Aorta (tissue), 5 donors: ENCODE data around the gene C20orf144. TPM values are rescaled to one million over a fixed set of nuclear protein-coding genes. Genes with fewer than 3 reads are reported as not detected.

ENCODE experiments used
- ATAC-seq: fragments of 200-7000 bp; cut with Tn5 transposase; one replicate; pipeline ENCODE4 v1.9.1; 2022; ENCODE audit warnings: moderate library complexity; ENCODE audit not compliant: low FRiP score
- DNase-seq, 2 donors: peaks; one replicate each; pipeline ENCODE4 v3.0.0-alpha.2; 2020
- H3K27ac ChIP-seq, 2 donors: one replicate each; pipeline ENCODE4 v1.5.1; 2013; ENCODE audit warnings: low read length in 2 of 2, mild to moderate bottlenecking in 2 of 2, moderate library complexity in 2 of 2, control low read depth in 1 of 2, inconsistent platforms in 1 of 2, low read depth in 1 of 2
- H3K27me3 ChIP-seq, 2 donors: one replicate each; pipeline ENCODE4 v1.6.1; 2013; ENCODE audit warnings: control low read depth in 1 of 2, low read length in 1 of 2, mild to moderate bottlenecking in 1 of 2, moderate library complexity in 1 of 2; ENCODE audit not compliant: insufficient read depth in 2 of 2, control insufficient read depth in 1 of 2
- H3K36me3 ChIP-seq, 2 donors: one replicate each; pipeline ENCODE4 v1.6.1; 2013; ENCODE audit warnings: control low read depth in 1 of 2, low read length in 1 of 2, mild to moderate bottlenecking in 1 of 2; ENCODE audit not compliant: insufficient read depth in 2 of 2, control insufficient read depth in 1 of 2
- H3K4me1 ChIP-seq, 2 donors: one replicate each; pipeline ENCODE4 v1.6.1; 2013; ENCODE audit warnings: low read length in 2 of 2, control low read depth in 1 of 2, mild to moderate bottlenecking in 1 of 2, moderate library complexity in 1 of 2; ENCODE audit not compliant: insufficient read depth in 2 of 2, control insufficient read depth in 1 of 2
- H3K4me3 ChIP-seq, 2 donors: one replicate each; pipeline ENCODE4 v1.5.1; 2013; ENCODE audit warnings: low read length in 2 of 2, control low read depth in 1 of 2, mild to moderate bottlenecking in 1 of 2
- H3K9me3 ChIP-seq: one replicate; pipeline ENCODE4 v1.6.1; 2013; ENCODE audit warnings: mild to moderate bottlenecking, low read length; ENCODE audit not compliant: control insufficient read depth
- WGBS, 2 donors: extraction: QIAGEN DNeasy Blood & Tissue Kit; methylation state at CpG; one replicate each; pipeline ENCODE4 v1.1.7; 2013; 5-methylcytosine and 5-hydroxymethylcytosine counted together
- intact Hi-C, 2 donors: fragments of 100-400 bp; cut with DNase I; formaldehyde crosslinking; loops; one replicate each; pipeline versions ENCODE4 v1.14.2 to v1.15.0; 2022
- polyA plus RNA-seq, 2 donors: library from polyadenylated mRNA; stranded (reverse); fragments of 200-250 nt; gene quantifications; one replicate each; pipeline ENCODE4 v1.2.3, GENCODE V29; 2013
- total RNA-seq, 2 donors: library from RNA; stranded (reverse); fragmentation: NEBNext Ultra II Directional; extraction: Animal tissue kit (Norgen Biotek cat#: 25700); gene quantifications; one replicate each; pipeline ENCODE4 v1.2.1, GENCODE V29; 2021
- donor health status: healthy with polysubstance abuse.
- donor health status: Bipolar disorder and iron deficiency.
- donor health status: DM: no; HTN: no; CAD: no.
- donor health status: DM: no; HTN: no; CAD: no.
- donor health status: DM: yes; HTN: yes; CAD: no.

C20orf144 gene
- total and polyA plus RNA-seq, 4 donors: 0.16 to 0.31 TPM; not detected in 2

- H3K4me1 ChIP-seq: no peaks in the 10 kb centered on the region
Measured at GRCh38 chr20:33671573-33672288, 9.6 kb downstream of the C20orf144 start.

GRCh38 chr20:33672426-33673113 lies 10.4 kb downstream of the C20orf144 start:
- Histone ChIP-seq H3K4me1 (no peaks in the 10 kb centered on the region), H3K27me3 (no peaks in the 10 kb centered on the region), H3K36me3 (no peaks in the 10 kb centered on the region), H3K9me3 (no peaks in the 10 kb centered on the region), H3K27ac (no peak overlapping the region), H3K4me3 (no peak overlapping the region)
- DNase-seq: no peak
- 71 to 75% methylated on average over 17 of the region's 17 CpGs for WGBS, 2 donors
- intact Hi-C loops: no loop called here
- ATAC-seq: no peak

More at GRCh38 chr20:33671573-33672288, 9.6 kb downstream of the C20orf144 start:
- H3K9me3 ChIP-seq: no peaks in the 10 kb centered on the region
- intact Hi-C loops: no loop called here
- H3K36me3 ChIP-seq: no peaks in the 10 kb centered on the region
- ATAC-seq (no peak), DNase-seq (no peak)
- no peak overlapping the region for H3K27ac ChIP-seq
- H3K4me3 ChIP-seq: no peak overlapping the region
- WGBS, 2 donors: 73 to 80% methylated on average over 8 of the region's 8 CpGs
- H3K27me3 ChIP-seq: no peaks in the 10 kb centered on the region

GRCh38 chr20:33673114-33673409 lies 10.9 kb downstream of the C20orf144 start:
- no peak overlapping the region for H3K27ac ChIP-seq

GRCh38 chr20:33673410-33674293 lies 11.5 kb downstream of the C20orf144 start:
- DNase-seq (peak in 1 of 2 donors; percentile 50), ATAC-seq (no peak)
- Histone ChIP-seq H3K27ac (peak overlapping the region in 1 of 2 donors; percentile 29), H3K36me3 (no peaks in the 10 kb centered on the region), H3K4me1 (no peaks in the 10 kb centered on the region), H3K27me3 (no peaks in the 10 kb centered on the region), H3K9me3 (no peaks in the 10 kb centered on the region), H3K4me3 (peak overlapping the region; percentile 54 to 65)
- intact Hi-C loops: no loop called here
- 20 to 22% methylated on average over 25 to 29 of the region's 29 CpGs for WGBS, 2 donors

More at GRCh38 chr20:33673114-33673409, 10.9 kb downstream of the C20orf144 start:
- WGBS, 2 donors: 80 to 84% methylated on average over 4 of the region's 4 CpGs
- no peaks in the 10 kb centered on the region for H3K27me3 ChIP-seq
- no peak overlapping the region for H3K4me3 ChIP-seq
- no peaks in the 10 kb centered on the region for H3K9me3 ChIP-seq
- DNase-seq (peak in 1 of 2 donors; percentile 47), ATAC-seq (no peak)
- intact Hi-C loops: no loop called here
- no peaks in the 10 kb centered on the region for H3K4me1 ChIP-seq
- no peaks in the 10 kb centered on the region for H3K36me3 ChIP-seq

- H3K27me3 ChIP-seq: no peaks in the 10 kb centered on the region
- H3K4me3 ChIP-seq: peak within 1 kb of the TSS; percentile 54 to 65
- no peaks in the 10 kb centered on the region for H3K9me3 ChIP-seq
- no peaks in the 10 kb centered on the region for H3K4me1 ChIP-seq
- intact Hi-C loops: no loop called here
- no peaks in the 10 kb centered on the region for H3K36me3 ChIP-seq
- H3K27ac ChIP-seq: peak within 1 kb of the TSS; percentile 64 to 90
- DNase-seq (peak; percentile 87 to 94), ATAC-seq (peak; percentile 83)
- 0 to 1% methylated on average over 25 to 73 of the region's 73 CpGs for WGBS, 2 donors
Measured at GRCh38 chr20:33674294-33675135, 12.4 kb downstream of the C20orf144 start, which contains the start of gene NECAB3. Gene NECAB3 (minus strand): TSS chr20:33674428. CDS start chr20:33674352, 76 bp downstream.

- intact Hi-C loops: no loop called here
- ATAC-seq (peak; percentile 64), DNase-seq (no peak)
- Histone ChIP-seq H3K27ac (peak overlapping the region; percentile 64 to 90), H3K27me3 (no peaks in the 10 kb centered on the region), H3K36me3 (no peaks in the 10 kb centered on the region), H3K4me1 (no peaks in the 10 kb centered on the region), H3K4me3 (no peak overlapping the region), H3K9me3 (no peaks in the 10 kb centered on the region)
- WGBS, 2 donors: 4 to 6% methylated on average over 16 of the region's 16 CpGs
Measured at GRCh38 chr20:33675136-33675959, 13.2 kb downstream of the C20orf144 start.

GRCh38 chr20:33676121-33676520 lies 14.0 kb downstream of the C20orf144 start:
- ATAC-seq (no peak), DNase-seq (no peak)
- no peaks in the 10 kb centered on the region for H3K4me1 ChIP-seq
- peak overlapping the region; percentile 34 to 90 for H3K27ac ChIP-seq
- WGBS, 2 donors: 89 to 90% methylated on average over 11 of the region's 11 CpGs
- H3K9me3 ChIP-seq: no peaks in the 10 kb centered on the region
- intact Hi-C loops: no loop called here
- H3K27me3 ChIP-seq: no peaks in the 10 kb centered on the region
- H3K36me3 ChIP-seq: no peaks in the 10 kb centered on the region
- H3K4me3 ChIP-seq: no peak overlapping the region
